Keratinocyte (primary cell): ENCODE results near the gene LINC01488. TPM values are rescaled to one million over a fixed set of nuclear protein-coding genes. Genes with fewer than 3 reads are reported as not detected.

ENCODE experiments used
- DNase-seq: peaks from one replicate; pipeline ENCODE4 v3.0.0-alpha.2; 2011; ENCODE audit warnings: low read depth, missing footprints, low spot score
- FAIRE-seq: peaks from 2 replicates; lab custom pipeline; 2011; peaks lifted over from hg19 to GRCh38; lab: Jason Lieb, UNC
- H2AFZ ChIP-seq: 2 replicates; pipeline ENCODE4 v1.6.0; 2012; ENCODE audit warnings: low read length, control low read depth, inconsistent platforms; ENCODE audit not compliant: control insufficient read depth
- H3K27ac ChIP-seq: 2 replicates; pipeline ENCODE4 v1.5.1; 2011; ENCODE audit warnings: low read length; ENCODE audit not compliant: control insufficient read depth, insufficient read depth
- H3K27me3 ChIP-seq: 3 replicates; pipeline ENCODE4 v1.6.0; 2011; ENCODE audit warnings: low read length; ENCODE audit not compliant: control insufficient read depth, insufficient read depth; ENCODE audit errors: extremely low read depth
- H3K36me3 ChIP-seq, 2 experiments: 2 replicates in 1 of 2; 3 replicates in 1 of 2; pipeline ENCODE4 v1.5.1; 2011; ENCODE audit warnings: low read length in 2 of 2, mild to moderate bottlenecking in 1 of 2; ENCODE audit not compliant: control insufficient read depth in 2 of 2, insufficient read depth in 2 of 2; ENCODE audit errors: extremely low read depth in 1 of 2
- H3K4me1 ChIP-seq: 3 replicates; pipeline ENCODE4 v1.5.1; 2011; ENCODE audit warnings: low read length; ENCODE audit not compliant: control insufficient read depth, insufficient read depth; ENCODE audit errors: extremely low read depth
- H3K4me2 ChIP-seq: 3 replicates; pipeline ENCODE4 v1.6.0; 2011; ENCODE audit warnings: low read depth, low read length; ENCODE audit not compliant: control insufficient read depth, insufficient read depth; ENCODE audit errors: extremely low read depth
- H3K4me3 ChIP-seq, 3 experiments: fragments of 200-600 bp in 1 of 3; sonication (generic) in 1 of 3; 2 replicates in 2 of 3; 3 replicates in 1 of 3; pipeline ENCODE4 v1.5.1; 2011 to 2016; ENCODE audit warnings: low read length in 3 of 3, mild to moderate bottlenecking in 3 of 3, control low read depth in 2 of 3, inconsistent platforms in 1 of 3, low read depth in 1 of 3, mixed read lengths in 1 of 3, mixed run types in 1 of 3, moderate library complexity in 1 of 3; ENCODE audit not compliant: control insufficient read depth in 2 of 3, insufficient read depth in 2 of 3; ENCODE audit errors: extremely low read depth in 1 of 3
- H3K79me2 ChIP-seq: 2 replicates; pipeline ENCODE4 v1.6.0; 2012; ENCODE audit warnings: low read length; ENCODE audit not compliant: control insufficient read depth, insufficient read depth
- H3K9ac ChIP-seq: 3 replicates; pipeline ENCODE4 v1.6.0; 2011; ENCODE audit warnings: low read length; ENCODE audit not compliant: control insufficient read depth, insufficient read depth; ENCODE audit errors: extremely low read depth
- H3K9me1 ChIP-seq: 3 replicates; pipeline ENCODE4 v1.6.0; 2011; ENCODE audit warnings: low read length; ENCODE audit not compliant: control insufficient read depth, insufficient read depth; ENCODE audit errors: extremely low read depth
- H3K9me3 ChIP-seq: 2 replicates; pipeline ENCODE4 v1.5.1; 2012; ENCODE audit warnings: low read depth, low read length; ENCODE audit not compliant: control insufficient read depth
- H4K20me1 ChIP-seq: 3 replicates; pipeline ENCODE4 v1.6.0; 2011; ENCODE audit warnings: low read length; ENCODE audit not compliant: control insufficient read depth, insufficient read depth; ENCODE audit errors: extremely low read depth
- EZH2 ChIP-seq: IDR thresholded peaks from one replicate; pipeline ENCODE4 v1.6.1; 2012; ENCODE audit warnings: inconsistent platforms, mild to moderate bottlenecking, low read length, moderate library complexity
- dilution Hi-C: fragments of 300-500 bp; cut with MboI; formaldehyde crosslinking; loops from one replicate; pipeline ENCODE4 v1.7.0; 2020; ENCODE audit warnings: low sequenced_read_pairs; ENCODE audit not compliant: extremely low pct_ligation_motif_present
- polyA plus RNA-seq, 5 experiments: library from polyadenylated mRNA; depleted of rRNA in 3 of 5; stranded (reverse) in 3 of 5; stranded (forward) in 1 of 5; unstranded in 1 of 5; fragments of >200 nt; gene quantifications; 1 replicate in 1 of 5; 2 replicates in 3 of 5; 3 replicates in 1 of 5; pipeline versions ENCODE4 v1.2.1 to v1.2.3, GENCODE V29; 2011 to 2012; ENCODE audit warnings: missing spikeins in 2 of 5, low read depth in 1 of 5, low replicate concordance in 1 of 5
- TF ChIP-seq, protein P1 (sequence below), 3 experiments: IDR thresholded peaks in 1 of 3; conservative IDR thresholded peaks in 1 of 3; optimal IDR thresholded peaks in 1 of 3; 2 replicates in 2 of 3; 3 replicates in 1 of 3; pipeline versions ENCODE3 to v1.5.1; 2011; ENCODE audit warnings: low read length in 3 of 3, mild to moderate bottlenecking in 3 of 3, moderate library complexity in 2 of 3, control low read depth in 1 of 3, inconsistent platforms in 1 of 3; ENCODE audit not compliant: insufficient read depth in 2 of 3; ENCODE audit errors: extremely low read depth in 1 of 3

Gene LINC01488
- polyA plus RNA-seq, 1 donor (not counting 4 experiments of a cell fraction or from before 2014, with no cell fraction given) = not detected

- no peaks in the 10 kb centered on the region for H3K9me1 ChIP-seq
- H4K20me1 ChIP-seq = no peaks in the 10 kb centered on the region
- FAIRE-seq (no peak), DNase-seq (no peak)
- H2AFZ ChIP-seq = no peak overlapping the region
- H3K27me3 ChIP-seq = peaks cover 17% of the 10 kb centered on the region
- H3K9me3 ChIP-seq = no peaks in the 10 kb centered on the region
- no peak overlapping the region for H3K9ac ChIP-seq
- H3K79me2 ChIP-seq = no peaks in the 10 kb centered on the region
- TF ChIP-seq, protein P1, sequence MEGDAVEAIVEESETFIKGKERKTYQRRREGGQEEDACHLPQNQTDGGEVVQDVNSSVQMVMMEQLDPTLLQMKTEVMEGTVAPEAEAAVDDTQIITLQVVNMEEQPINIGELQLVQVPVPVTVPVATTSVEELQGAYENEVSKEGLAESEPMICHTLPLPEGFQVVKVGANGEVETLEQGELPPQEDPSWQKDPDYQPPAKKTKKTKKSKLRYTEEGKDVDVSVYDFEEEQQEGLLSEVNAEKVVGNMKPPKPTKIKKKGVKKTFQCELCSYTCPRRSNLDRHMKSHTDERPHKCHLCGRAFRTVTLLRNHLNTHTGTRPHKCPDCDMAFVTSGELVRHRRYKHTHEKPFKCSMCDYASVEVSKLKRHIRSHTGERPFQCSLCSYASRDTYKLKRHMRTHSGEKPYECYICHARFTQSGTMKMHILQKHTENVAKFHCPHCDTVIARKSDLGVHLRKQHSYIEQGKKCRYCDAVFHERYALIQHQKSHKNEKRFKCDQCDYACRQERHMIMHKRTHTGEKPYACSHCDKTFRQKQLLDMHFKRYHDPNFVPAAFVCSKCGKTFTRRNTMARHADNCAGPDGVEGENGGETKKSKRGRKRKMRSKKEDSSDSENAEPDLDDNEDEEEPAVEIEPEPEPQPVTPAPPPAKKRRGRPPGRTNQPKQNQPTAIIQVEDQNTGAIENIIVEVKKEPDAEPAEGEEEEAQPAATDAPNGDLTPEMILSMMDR (optimal IDR thresholded peaks at IDR 0.05 in 1 of 3, IDR thresholded peaks at IDR 0.05 in 1 of 3, conservative IDR thresholded peaks at IDR 0.05 in 1 of 3; ENCODE audit: extremely low read depth in 1 of 3, insufficient read depth in 2 of 3, low read length in 3 of 3) = no peak
- no peak for TF ChIP-seq EZH2
- H3K4me3 ChIP-seq = no peak overlapping the region
- H3K4me1 ChIP-seq = no peaks in the 10 kb centered on the region
- dilution Hi-C loops = no loop called here
- no peak overlapping the region for H3K27ac ChIP-seq
- no peaks in the 10 kb centered on the region for H3K36me3 ChIP-seq
- H3K4me2 ChIP-seq = no peak overlapping the region
Observed at GRCh38 chr11:69501891-69502860, 20.7 kb downstream of the LINC01488 start.

DNA sequence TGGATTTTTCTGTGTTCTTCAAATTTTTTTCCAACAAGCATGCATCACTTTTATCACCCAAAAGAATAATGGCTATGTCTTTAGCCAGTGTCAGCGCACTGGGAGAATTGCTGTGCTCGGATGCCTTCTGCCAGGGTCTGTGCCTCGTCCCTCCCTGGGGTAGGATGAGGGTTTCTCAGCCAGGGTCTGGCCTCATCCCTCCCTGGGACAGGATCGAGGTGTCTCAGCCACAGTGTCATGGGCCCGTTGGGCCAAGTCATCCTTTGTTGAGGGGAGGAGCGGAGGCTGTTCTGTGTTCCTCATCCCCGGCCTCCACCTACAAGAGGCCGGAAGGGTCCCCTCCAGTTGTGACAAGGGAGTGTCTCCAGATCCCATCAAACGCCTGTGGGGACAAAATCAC lies 22.7 kb downstream of the LINC01488 start:
- no peaks in the 10 kb centered on the region for H4K20me1 ChIP-seq
- no peaks in the 10 kb centered on the region for H3K4me1 ChIP-seq
- TF ChIP-seq, protein P1 (optimal IDR thresholded peaks at IDR 0.05 in 1 of 3, IDR thresholded peaks at IDR 0.05 in 1 of 3, conservative IDR thresholded peaks at IDR 0.05 in 1 of 3; ENCODE audit: extremely low read depth in 1 of 3, insufficient read depth in 2 of 3, low read length in 3 of 3) = no peak
- TF ChIP-seq EZH2 = no peak
- H3K9ac ChIP-seq = no peak overlapping the region
- H3K4me3 ChIP-seq = no peak overlapping the region
- no peak overlapping the region for H3K4me2 ChIP-seq
- no peak for FAIRE-seq
- peaks cover 17% of the 10 kb centered on the region for H3K27me3 ChIP-seq
- no peaks in the 10 kb centered on the region for H3K79me2 ChIP-seq
- no peaks in the 10 kb centered on the region for H3K36me3 ChIP-seq
- H3K9me3 ChIP-seq = no peaks in the 10 kb centered on the region
- no peak for DNase-seq
- no peak overlapping the region for H2AFZ ChIP-seq
- H3K27ac ChIP-seq = no peak overlapping the region
- dilution Hi-C loops = no loop called here
- no peaks in the 10 kb centered on the region for H3K9me1 ChIP-seq
